GM23338 (cell line): ENCODE measurements around the gene SLC49A4. TPM values are rescaled to one million over a fixed set of nuclear protein-coding genes. Genes with fewer than 3 reads are reported as not detected.

Source experiments
- ATAC-seq: fragments of 200-7000 bp; cut with Tn5 transposase; 3 replicates; pipeline ENCODE4 v1.9.1; 2020
- DNase-seq: peaks from one replicate; pipeline ENCODE4 v3.0.0-alpha.2; 2015; ENCODE audit warnings: low spot score
- H2AFZ ChIP-seq: fragments of 200-600 bp; sonication (generic); 2 replicates; pipeline ENCODE4 v1.8.0; 2016; ENCODE audit warnings: antibody characterized with exemption, mild to moderate bottlenecking, moderate library complexity
- H3F3A ChIP-seq: fragments of 200-600 bp; sonication (generic); replicated peaks from 2 replicates; pipeline ENCODE4 v1.8.0; 2017; ENCODE audit warnings: antibody characterized with exemption, mixed run types, low read depth
- H3K27ac ChIP-seq: fragments of 200-600 bp; sonication (generic); 2 replicates; pipeline ENCODE4 v1.6.1; 2016; ENCODE audit warnings: low read depth
- H3K27me3 ChIP-seq: fragments of 200-600 bp; sonication (generic); 2 replicates; pipeline ENCODE4 v1.8.0; 2016; ENCODE audit warnings: mild to moderate bottlenecking, mixed run types, moderate library complexity; ENCODE audit not compliant: insufficient read depth
- H3K36me3 ChIP-seq: fragments of 200-600 bp; sonication (generic); 2 replicates; pipeline ENCODE4 v1.8.0; 2016; ENCODE audit warnings: mild to moderate bottlenecking; ENCODE audit not compliant: insufficient read depth
- H3K4me1 ChIP-seq: fragments of 200-600 bp; sonication (generic); 2 replicates; pipeline ENCODE4 v1.8.0; 2016; ENCODE audit warnings: mild to moderate bottlenecking, moderate library complexity; ENCODE audit not compliant: insufficient read depth
- H3K4me2 ChIP-seq: fragments of 200-600 bp; sonication (generic); 2 replicates; pipeline ENCODE4 v1.7.1; 2017; ENCODE audit warnings: mixed run types
- H3K4me3 ChIP-seq: fragments of 200-600 bp; sonication (generic); 2 replicates; pipeline ENCODE4 v1.6.1; 2016; ENCODE audit warnings: mixed run types
- H3K79me2 ChIP-seq: fragments of 200-600 bp; sonication (generic); replicated peaks from 2 replicates; pipeline ENCODE4 v1.8.0; 2017; ENCODE audit warnings: mild to moderate bottlenecking; ENCODE audit not compliant: insufficient read depth
- H3K9me2 ChIP-seq: fragments of 200-600 bp; sonication (generic); 2 replicates; pipeline ENCODE4 v1.8.0; 2017; ENCODE audit not compliant: insufficient read depth
- H4K20me1 ChIP-seq: fragments of 200-600 bp; sonication (generic); replicated peaks from 2 replicates; pipeline ENCODE4 v1.8.0; 2017; ENCODE audit warnings: mild to moderate bottlenecking; ENCODE audit not compliant: insufficient read depth
- H3K27ac Mint-ChIP-seq: 2 replicates; pipeline ENCODE4 v1.8.0; 2020; ENCODE audit warnings: inconsistent platforms, mild to moderate bottlenecking, moderate library complexity, mixed read lengths
- H3K27me3 Mint-ChIP-seq: 3 replicates; pipeline ENCODE4 v1.8.0; 2022; ENCODE audit warnings: low read depth, mild to moderate bottlenecking, moderate library complexity, mixed read lengths, inconsistent platforms; ENCODE audit not compliant: insufficient read depth, poor library complexity
- H3K36me3 Mint-ChIP-seq: 3 replicates; pipeline ENCODE4 v1.8.0; 2021; ENCODE audit warnings: low read depth, mild to moderate bottlenecking, inconsistent platforms, moderate library complexity, mixed read lengths
- H3K4me1 Mint-ChIP-seq: 3 replicates; pipeline ENCODE4 v1.8.0; 2020; ENCODE audit warnings: mild to moderate bottlenecking, inconsistent platforms, mixed read lengths
- H3K4me3 Mint-ChIP-seq: 3 replicates; pipeline ENCODE4 v1.8.0; 2021; ENCODE audit warnings: moderate library complexity, mild to moderate bottlenecking, inconsistent platforms, mixed read lengths
- H3K9me3 Mint-ChIP-seq: 3 replicates; pipeline ENCODE4 v1.8.0; 2020; ENCODE audit warnings: moderate library complexity, mild to moderate bottlenecking, inconsistent platforms, mixed read lengths
- CREB1 ChIP-seq: fragments of 250-450 bp; sonication (Bioruptor Pico); IDR thresholded peaks from 2 replicates; pipeline ENCODE4 v1.5.0; 2020; ENCODE audit warnings: low read depth, mild to moderate bottlenecking, moderate library complexity
- EZH2 ChIP-seq: fragments of 200-600 bp; sonication (generic); IDR thresholded peaks from one replicate; pipeline ENCODE4 v1.8.0; 2017; ENCODE audit warnings: antibody characterized with exemption, mild to moderate bottlenecking, low read depth; ENCODE audit not compliant: unreplicated experiment
- NANOG ChIP-seq: IDR thresholded peaks from 2 replicates; pipeline ENCODE4 v1.6.1; 2016; ENCODE audit warnings: antibody characterized with exemption, borderline replicate concordance
- POLR2AphosphoS5 ChIP-seq: IDR thresholded peaks from 2 replicates; pipeline ENCODE4 v1.6.1; 2016; ENCODE audit warnings: antibody characterized with exemption, low read depth
- STAT1 ChIP-seq: IDR thresholded peaks from one replicate; pipeline ENCODE4 v1.6.1; 2016; ENCODE audit warnings: antibody characterized with exemption; ENCODE audit not compliant: unreplicated experiment
- ZNF114 ChIP-seq: fragments of 250-450 bp; sonication (Bioruptor Pico); IDR thresholded peaks from 2 replicates; pipeline ENCODE4 v1.5.0; 2020; ENCODE audit warnings: mild to moderate bottlenecking, moderate library complexity
- ZNF331 ChIP-seq: fragments of 250-450 bp; sonication (Bioruptor Pico); IDR thresholded peaks from 2 replicates; pipeline ENCODE4 v1.5.0; 2020; ENCODE audit warnings: low read depth, mild to moderate bottlenecking, moderate library complexity
- polyA plus RNA-seq: library from polyadenylated mRNA; unstranded; fragments of >200 nt; fragmentation: Nextera tagmentation; extraction: Ambion mirVana; gene quantifications from 2 replicates; pipeline ENCODE4 v1.2.1, GENCODE V29; 2016
- total RNA-seq: library from RNA; depleted of rRNA; stranded (reverse); fragments of >200 nt; shearing (Covaris generic); gene quantifications from 2 replicates; pipeline ENCODE4 v1.2.3, GENCODE V29; 2014
- TF ChIP-seq, protein P1 (sequence below): IDR thresholded peaks from 2 replicates; pipeline ENCODE4 v1.6.1; 2016; ENCODE audit warnings: antibody characterized with exemption
- TF ChIP-seq, protein P2 (sequence below): fragments of 250-450 bp; sonication (Bioruptor Pico); IDR thresholded peaks from 2 replicates; pipeline ENCODE4 v1.5.0; 2020; ENCODE audit warnings: mild to moderate bottlenecking, moderate library complexity
- TF ChIP-seq, protein P3 (sequence below): IDR thresholded peaks from one replicate; pipeline ENCODE4 v1.6.1; 2018; ENCODE audit warnings: antibody characterized with exemption; ENCODE audit not compliant: unreplicated experiment
- TF ChIP-seq, protein P4 (sequence below), 2 experiments: fragments of 200-600 bp in 1 of 2; sonication (generic) in 1 of 2; conservative IDR thresholded peaks; 2 replicates each; pipeline versions ENCODE4 v1.5.1 to v1.6.1; 2016 to 2017; ENCODE audit warnings: antibody characterized with exemption in 2 of 2, low read depth in 2 of 2, mild to moderate bottlenecking in 2 of 2, moderate library complexity in 1 of 2

The SLC49A4 gene
- total and polyA plus RNA-seq, 2 experiments from 2014 or later, result 3.7 to 16.8 TPM

GRCh38 chr3:122772827-122773226 is 22.0 kb upstream of the SLC49A4 start:
- H3K27ac ChIP-seq, result no peak overlapping the region
- no peaks in the 10 kb centered on the region for H3K36me3 ChIP-seq
- no peak overlapping the region for H2AFZ ChIP-seq
- H3K4me1 Mint-ChIP-seq, result peaks cover 11% of the 10 kb centered on the region; the same call in 2 of the 3 replicates
- no peaks in the 10 kb centered on the region for H4K20me1 ChIP-seq
- TF ChIP-seq, protein P1, sequence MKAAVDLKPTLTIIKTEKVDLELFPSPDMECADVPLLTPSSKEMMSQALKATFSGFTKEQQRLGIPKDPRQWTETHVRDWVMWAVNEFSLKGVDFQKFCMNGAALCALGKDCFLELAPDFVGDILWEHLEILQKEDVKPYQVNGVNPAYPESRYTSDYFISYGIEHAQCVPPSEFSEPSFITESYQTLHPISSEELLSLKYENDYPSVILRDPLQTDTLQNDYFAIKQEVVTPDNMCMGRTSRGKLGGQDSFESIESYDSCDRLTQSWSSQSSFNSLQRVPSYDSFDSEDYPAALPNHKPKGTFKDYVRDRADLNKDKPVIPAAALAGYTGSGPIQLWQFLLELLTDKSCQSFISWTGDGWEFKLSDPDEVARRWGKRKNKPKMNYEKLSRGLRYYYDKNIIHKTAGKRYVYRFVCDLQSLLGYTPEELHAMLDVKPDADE, result no peak
- no peak for TF ChIP-seq ZNF331 (CRISPR knock-in tag)
- no peak for TF ChIP-seq ZNF114
- TF ChIP-seq, protein P2, sequence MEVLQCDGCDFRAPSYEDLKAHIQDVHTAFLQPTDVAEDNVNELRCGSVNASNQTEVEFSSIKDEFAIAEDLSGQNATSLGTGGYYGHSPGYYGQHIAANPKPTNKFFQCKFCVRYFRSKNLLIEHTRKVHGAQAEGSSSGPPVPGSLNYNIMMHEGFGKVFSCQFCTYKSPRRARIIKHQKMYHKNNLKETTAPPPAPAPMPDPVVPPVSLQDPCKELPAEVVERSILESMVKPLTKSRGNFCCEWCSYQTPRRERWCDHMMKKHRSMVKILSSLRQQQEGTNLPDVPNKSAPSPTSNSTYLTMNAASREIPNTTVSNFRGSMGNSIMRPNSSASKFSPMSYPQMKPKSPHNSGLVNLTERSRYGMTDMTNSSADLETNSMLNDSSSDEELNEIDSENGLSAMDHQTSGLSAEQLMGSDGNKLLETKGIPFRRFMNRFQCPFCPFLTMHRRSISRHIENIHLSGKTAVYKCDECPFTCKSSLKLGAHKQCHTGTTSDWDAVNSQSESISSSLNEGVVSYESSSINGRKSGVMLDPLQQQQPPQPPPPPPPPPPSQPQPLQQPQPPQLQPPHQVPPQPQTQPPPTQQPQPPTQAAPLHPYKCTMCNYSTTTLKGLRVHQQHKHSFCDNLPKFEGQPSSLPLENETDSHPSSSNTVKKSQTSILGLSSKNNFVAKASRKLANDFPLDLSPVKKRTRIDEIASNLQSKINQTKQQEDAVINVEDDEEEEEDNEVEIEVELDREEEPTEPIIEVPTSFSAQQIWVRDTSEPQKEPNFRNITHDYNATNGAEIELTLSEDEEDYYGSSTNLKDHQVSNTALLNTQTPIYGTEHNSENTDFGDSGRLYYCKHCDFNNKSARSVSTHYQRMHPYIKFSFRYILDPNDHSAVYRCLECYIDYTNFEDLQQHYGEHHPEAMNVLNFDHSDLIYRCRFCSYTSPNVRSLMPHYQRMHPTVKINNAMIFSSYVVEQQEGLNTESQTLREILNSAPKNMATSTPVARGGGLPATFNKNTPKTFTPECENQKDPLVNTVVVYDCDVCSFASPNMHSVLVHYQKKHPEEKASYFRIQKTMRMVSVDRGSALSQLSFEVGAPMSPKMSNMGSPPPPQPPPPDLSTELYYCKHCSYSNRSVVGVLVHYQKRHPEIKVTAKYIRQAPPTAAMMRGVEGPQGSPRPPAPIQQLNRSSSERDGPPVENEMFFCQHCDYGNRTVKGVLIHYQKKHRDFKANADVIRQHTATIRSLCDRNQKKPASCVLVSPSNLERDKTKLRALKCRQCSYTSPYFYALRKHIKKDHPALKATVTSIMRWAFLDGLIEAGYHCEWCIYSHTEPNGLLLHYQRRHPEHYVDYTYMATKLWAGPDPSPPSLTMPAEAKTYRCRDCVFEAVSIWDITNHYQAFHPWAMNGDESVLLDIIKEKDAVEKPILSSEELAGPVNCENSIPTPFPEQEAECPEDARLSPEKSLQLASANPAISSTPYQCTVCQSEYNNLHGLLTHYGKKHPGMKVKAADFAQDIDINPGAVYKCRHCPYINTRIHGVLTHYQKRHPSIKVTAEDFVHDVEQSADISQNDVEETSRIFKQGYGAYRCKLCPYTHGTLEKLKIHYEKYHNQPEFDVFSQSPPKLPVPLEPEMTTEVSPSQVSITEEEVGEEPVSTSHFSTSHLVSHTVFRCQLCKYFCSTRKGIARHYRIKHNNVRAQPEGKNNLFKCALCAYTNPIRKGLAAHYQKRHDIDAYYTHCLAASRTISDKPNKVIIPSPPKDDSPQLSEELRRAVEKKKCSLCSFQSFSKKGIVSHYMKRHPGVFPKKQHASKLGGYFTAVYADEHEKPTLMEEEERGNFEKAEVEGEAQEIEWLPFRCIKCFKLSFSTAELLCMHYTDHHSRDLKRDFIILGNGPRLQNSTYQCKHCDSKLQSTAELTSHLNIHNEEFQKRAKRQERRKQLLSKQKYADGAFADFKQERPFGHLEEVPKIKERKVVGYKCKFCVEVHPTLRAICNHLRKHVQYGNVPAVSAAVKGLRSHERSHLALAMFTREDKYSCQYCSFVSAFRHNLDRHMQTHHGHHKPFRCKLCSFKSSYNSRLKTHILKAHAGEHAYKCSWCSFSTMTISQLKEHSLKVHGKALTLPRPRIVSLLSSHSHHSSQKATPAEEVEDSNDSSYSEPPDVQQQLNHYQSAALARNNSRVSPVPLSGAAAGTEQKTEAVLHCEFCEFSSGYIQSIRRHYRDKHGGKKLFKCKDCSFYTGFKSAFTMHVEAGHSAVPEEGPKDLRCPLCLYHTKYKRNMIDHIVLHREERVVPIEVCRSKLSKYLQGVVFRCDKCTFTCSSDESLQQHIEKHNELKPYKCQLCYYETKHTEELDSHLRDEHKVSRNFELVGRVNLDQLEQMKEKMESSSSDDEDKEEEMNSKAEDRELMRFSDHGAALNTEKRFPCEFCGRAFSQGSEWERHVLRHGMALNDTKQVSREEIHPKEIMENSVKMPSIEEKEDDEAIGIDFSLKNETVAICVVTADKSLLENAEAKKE (CRISPR knock-in tag), result no peak
- TF ChIP-seq CREB1 (CRISPR knock-in tag), result no peak
- TF ChIP-seq, protein P3, sequence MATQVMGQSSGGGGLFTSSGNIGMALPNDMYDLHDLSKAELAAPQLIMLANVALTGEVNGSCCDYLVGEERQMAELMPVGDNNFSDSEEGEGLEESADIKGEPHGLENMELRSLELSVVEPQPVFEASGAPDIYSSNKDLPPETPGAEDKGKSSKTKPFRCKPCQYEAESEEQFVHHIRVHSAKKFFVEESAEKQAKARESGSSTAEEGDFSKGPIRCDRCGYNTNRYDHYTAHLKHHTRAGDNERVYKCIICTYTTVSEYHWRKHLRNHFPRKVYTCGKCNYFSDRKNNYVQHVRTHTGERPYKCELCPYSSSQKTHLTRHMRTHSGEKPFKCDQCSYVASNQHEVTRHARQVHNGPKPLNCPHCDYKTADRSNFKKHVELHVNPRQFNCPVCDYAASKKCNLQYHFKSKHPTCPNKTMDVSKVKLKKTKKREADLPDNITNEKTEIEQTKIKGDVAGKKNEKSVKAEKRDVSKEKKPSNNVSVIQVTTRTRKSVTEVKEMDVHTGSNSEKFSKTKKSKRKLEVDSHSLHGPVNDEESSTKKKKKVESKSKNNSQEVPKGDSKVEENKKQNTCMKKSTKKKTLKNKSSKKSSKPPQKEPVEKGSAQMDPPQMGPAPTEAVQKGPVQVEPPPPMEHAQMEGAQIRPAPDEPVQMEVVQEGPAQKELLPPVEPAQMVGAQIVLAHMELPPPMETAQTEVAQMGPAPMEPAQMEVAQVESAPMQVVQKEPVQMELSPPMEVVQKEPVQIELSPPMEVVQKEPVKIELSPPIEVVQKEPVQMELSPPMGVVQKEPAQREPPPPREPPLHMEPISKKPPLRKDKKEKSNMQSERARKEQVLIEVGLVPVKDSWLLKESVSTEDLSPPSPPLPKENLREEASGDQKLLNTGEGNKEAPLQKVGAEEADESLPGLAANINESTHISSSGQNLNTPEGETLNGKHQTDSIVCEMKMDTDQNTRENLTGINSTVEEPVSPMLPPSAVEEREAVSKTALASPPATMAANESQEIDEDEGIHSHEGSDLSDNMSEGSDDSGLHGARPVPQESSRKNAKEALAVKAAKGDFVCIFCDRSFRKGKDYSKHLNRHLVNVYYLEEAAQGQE, result no peak
- TF ChIP-seq POLR2AphosphoS5, result no peak
- TF ChIP-seq, protein P4, sequence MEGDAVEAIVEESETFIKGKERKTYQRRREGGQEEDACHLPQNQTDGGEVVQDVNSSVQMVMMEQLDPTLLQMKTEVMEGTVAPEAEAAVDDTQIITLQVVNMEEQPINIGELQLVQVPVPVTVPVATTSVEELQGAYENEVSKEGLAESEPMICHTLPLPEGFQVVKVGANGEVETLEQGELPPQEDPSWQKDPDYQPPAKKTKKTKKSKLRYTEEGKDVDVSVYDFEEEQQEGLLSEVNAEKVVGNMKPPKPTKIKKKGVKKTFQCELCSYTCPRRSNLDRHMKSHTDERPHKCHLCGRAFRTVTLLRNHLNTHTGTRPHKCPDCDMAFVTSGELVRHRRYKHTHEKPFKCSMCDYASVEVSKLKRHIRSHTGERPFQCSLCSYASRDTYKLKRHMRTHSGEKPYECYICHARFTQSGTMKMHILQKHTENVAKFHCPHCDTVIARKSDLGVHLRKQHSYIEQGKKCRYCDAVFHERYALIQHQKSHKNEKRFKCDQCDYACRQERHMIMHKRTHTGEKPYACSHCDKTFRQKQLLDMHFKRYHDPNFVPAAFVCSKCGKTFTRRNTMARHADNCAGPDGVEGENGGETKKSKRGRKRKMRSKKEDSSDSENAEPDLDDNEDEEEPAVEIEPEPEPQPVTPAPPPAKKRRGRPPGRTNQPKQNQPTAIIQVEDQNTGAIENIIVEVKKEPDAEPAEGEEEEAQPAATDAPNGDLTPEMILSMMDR (conservative IDR thresholded peaks at IDR 0.05; ENCODE audit: low read depth in 2 of 2), result no peak
- TF ChIP-seq EZH2, result no peak
- no peak for TF ChIP-seq STAT1
- no peak for TF ChIP-seq NANOG
- H3K27me3 Mint-ChIP-seq, result peaks cover 2% of the 10 kb centered on the region
- no peak overlapping the region for H3K4me3 Mint-ChIP-seq
- no peak overlapping the region for H3K27ac Mint-ChIP-seq
- no peaks in the 10 kb centered on the region for H3F3A ChIP-seq
- H3K4me3 ChIP-seq, result no peak overlapping the region
- no peaks in the 10 kb centered on the region for H3K27me3 ChIP-seq
- DNase-seq (no peak), ATAC-seq (no peak)
- H3K4me2 ChIP-seq, result no peak overlapping the region
- no peaks in the 10 kb centered on the region for H3K9me2 ChIP-seq
- no peaks in the 10 kb centered on the region for H3K9me3 Mint-ChIP-seq
- H3K4me1 ChIP-seq, result 0 out of 2 replicates have a peak, but pooled peaks cover 1% of the 10 kb centered on the region
- H3K36me3 Mint-ChIP-seq, result no peaks in the 10 kb centered on the region
- no peaks in the 10 kb centered on the region for H3K79me2 ChIP-seq
